ENCODE results near the gene FAM177A1.
A peak's percentile ranks its signal among the peaks of the same experiment; 100 is the strongest.
"Not testable (repeated sequence)": the region's sequence is repeated elsewhere in the genome, so short reads cannot be mapped to it uniquely, and the experiment has no call there.

FAM177A1 gene, protein sequence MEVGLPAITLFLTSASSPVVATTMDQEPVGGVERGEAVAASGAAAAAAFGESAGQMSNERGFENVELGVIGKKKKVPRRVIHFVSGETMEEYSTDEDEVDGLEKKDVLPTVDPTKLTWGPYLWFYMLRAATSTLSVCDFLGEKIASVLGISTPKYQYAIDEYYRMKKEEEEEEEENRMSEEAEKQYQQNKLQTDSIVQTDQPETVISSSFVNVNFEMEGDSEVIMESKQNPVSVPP

GRCh38 chr14:35046048-35046750 is at the start of gene FAM177A1:
TSS of gene FAM177A1 (plus strand) at chr14:35046272. CDS start at chr14:35046464, 192 bp downstream.
- peak; percentile 93 for DNase-seq
- in situ Hi-C loops (cut with MboI; ENCODE audit: low pct_unique_long_range_greater_than_20kb, low sequenced_read_pairs) = no loop called here

GRCh38 chr14:34997762-34998161 is 48.3 kb upstream of the FAM177A1 start:
- in situ Hi-C loops (cut with MboI; ENCODE audit: low pct_unique_long_range_greater_than_20kb, low sequenced_read_pairs) = no loop called here
- DNase-seq = no peak

- no peak for DNase-seq
- in situ Hi-C loops (cut with MboI; ENCODE audit: low pct_unique_long_range_greater_than_20kb, low sequenced_read_pairs) = no loop called here
Measured at GRCh38 chr14:34999500-34999899, 46.6 kb upstream of the FAM177A1 start.

GRCh38 chr14:35001621-35002020 is 44.5 kb upstream of the FAM177A1 start:
- in situ Hi-C loops (cut with MboI; ENCODE audit: low pct_unique_long_range_greater_than_20kb, low sequenced_read_pairs) = no loop called here
- DNase-seq = no peak

GRCh38 chr14:35004839-35005238 is 41.2 kb upstream of the FAM177A1 start:
- in situ Hi-C loops (cut with MboI; ENCODE audit: low pct_unique_long_range_greater_than_20kb, low sequenced_read_pairs) = no loop called here
- DNase-seq = no peak

DNA sequence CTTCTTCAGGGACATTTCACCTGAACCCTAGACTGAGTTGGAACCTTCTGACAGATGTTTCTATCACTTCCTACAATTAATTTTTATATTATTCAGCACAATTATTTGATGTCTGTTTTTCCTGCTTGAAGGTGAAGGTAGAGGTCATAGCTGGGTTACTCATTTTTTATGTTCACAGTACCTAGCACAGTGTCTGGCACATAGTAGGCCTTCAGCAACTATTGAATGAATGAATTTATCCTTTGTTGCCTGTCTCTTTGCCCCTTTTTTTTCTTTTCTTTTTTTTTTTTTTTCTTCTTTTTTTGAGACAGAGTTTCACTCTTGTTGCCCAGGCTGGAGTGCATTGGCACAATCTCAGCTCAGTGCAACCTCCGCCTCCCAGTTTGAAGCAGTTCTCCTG is 29.5 kb upstream of the FAM177A1 start:
- in situ Hi-C loops (cut with MboI; ENCODE audit: low pct_unique_long_range_greater_than_20kb, low sequenced_read_pairs) = no loop called here
- DNase-seq = no peak

DNA sequence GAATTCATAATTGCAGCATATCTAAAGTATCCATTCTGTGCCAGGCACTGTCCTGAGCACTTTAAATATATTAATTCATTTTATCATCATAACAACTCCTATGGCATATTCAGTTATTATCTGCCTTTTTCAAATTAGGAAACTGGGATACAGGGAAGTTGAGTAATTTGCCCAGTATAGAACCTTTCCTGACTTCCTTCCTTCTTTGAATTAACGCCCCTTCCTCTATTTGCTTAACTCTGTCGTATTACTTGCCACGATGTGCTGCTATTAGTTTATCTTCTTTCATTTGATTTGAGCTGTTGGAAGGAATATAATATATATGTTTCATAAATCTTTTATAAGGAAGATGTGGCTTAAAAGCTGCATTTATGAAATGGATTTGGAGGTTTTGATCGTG is 25.4 kb upstream of the FAM177A1 start:
- in situ Hi-C loops (cut with MboI; ENCODE audit: low pct_unique_long_range_greater_than_20kb, low sequenced_read_pairs) = no loop called here
- DNase-seq = no peak

- in situ Hi-C loops (cut with MboI; ENCODE audit: low pct_unique_long_range_greater_than_20kb, low sequenced_read_pairs) = no loop called here
- no peak for DNase-seq
Measured at GRCh38 chr14:35028435-35028834, 17.6 kb upstream of the FAM177A1 start.

- in situ Hi-C loops (cut with MboI; ENCODE audit: low pct_unique_long_range_greater_than_20kb, low sequenced_read_pairs) = no loop called here
- DNase-seq = no peak
Measured at GRCh38 chr14:35032562-35032961, 13.5 kb upstream of the FAM177A1 start.

GRCh38 chr14:35034440-35034833 is 11.6 kb upstream of the FAM177A1 start:
- in situ Hi-C loops (cut with MboI; ENCODE audit: low pct_unique_long_range_greater_than_20kb, low sequenced_read_pairs) = no loop called here
- no peak for DNase-seq

DNA sequence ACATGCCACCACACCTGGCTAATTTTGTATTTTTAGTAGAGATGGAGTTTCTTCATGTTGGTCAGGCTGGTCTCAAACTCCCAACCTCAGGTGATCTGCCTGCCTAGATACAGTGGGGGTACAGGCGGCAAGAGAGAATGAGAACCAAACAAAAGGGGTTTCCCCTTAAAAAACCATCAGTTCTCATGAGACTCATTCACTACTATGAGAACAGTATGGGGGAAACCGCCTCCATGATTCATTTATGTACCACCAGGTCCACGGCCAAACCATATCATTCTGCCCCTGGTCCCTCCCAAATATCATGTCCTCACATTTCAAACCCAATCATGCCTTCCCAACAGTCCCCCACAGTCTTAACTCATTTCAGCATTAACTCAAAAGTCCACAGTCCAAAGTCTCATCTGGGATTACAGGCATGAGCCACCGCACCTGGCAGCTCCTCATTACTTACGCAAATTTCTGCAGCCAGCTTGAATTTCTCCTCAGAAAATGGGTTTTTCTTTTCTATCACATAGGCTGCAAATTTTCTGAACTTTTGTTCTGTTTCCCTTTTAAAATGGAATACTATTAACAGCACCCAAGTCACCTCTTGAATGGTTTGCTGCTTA is 11.0 kb upstream of the FAM177A1 start:
- DNase-seq; in situ Hi-C loops (cut with MboI; ENCODE audit: low pct_unique_long_range_greater_than_20kb, low sequenced_read_pairs): not testable (repeated sequence)

GRCh38 chr14:35038312-35038711 is 7.8 kb upstream of the FAM177A1 start:
- in situ Hi-C loops (cut with MboI; ENCODE audit: low pct_unique_long_range_greater_than_20kb, low sequenced_read_pairs) = not testable (repeated sequence)

DNA sequence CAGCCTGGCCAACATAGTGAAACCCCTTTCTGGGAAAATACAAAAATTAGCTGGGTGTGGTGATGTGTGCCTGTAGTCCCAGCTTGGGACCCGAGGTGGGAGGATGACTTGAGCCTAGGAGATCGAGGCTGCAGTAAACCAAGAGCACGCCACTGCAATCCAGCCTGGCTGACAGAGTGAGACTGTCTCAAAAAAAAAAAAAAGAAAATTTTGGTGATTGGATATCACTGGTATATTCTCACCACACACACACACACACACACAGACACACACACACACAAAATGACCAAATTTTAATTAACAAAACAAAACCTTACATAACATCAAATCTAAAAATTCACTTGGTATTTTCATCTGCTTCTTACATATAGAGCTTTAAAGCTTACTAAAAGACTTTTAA is 3.4 kb upstream of the FAM177A1 start:
- DNase-seq = no peak
- in situ Hi-C loops (cut with MboI; ENCODE audit: low pct_unique_long_range_greater_than_20kb, low sequenced_read_pairs) = no loop called here

More at GRCh38 chr14:35038312-35038711, 7.8 kb upstream of the FAM177A1 start:
- not testable (repeated sequence) for DNase-seq

DNA sequence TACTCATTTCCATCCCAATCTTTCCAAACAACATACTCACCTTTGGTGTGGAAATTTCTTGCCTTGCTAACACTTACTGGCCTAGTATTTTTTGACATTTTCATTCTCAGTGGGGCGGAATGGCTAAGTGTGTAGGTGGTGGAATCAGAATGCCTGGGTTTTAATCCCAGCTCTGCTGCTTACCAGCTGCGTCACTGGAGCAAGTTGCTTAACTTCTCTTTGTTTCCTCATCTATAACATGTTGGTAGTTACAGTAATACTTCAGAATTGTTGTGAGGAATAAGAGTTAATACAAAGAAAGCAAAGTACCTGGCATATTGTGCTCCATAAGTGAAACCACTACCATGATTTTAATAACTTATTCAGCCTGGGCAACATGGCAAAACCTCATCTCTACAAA is 3.0 kb upstream of the FAM177A1 start:
- in situ Hi-C loops (cut with MboI; ENCODE audit: low pct_unique_long_range_greater_than_20kb, low sequenced_read_pairs) = no loop called here
- DNase-seq = no peak

DNA sequence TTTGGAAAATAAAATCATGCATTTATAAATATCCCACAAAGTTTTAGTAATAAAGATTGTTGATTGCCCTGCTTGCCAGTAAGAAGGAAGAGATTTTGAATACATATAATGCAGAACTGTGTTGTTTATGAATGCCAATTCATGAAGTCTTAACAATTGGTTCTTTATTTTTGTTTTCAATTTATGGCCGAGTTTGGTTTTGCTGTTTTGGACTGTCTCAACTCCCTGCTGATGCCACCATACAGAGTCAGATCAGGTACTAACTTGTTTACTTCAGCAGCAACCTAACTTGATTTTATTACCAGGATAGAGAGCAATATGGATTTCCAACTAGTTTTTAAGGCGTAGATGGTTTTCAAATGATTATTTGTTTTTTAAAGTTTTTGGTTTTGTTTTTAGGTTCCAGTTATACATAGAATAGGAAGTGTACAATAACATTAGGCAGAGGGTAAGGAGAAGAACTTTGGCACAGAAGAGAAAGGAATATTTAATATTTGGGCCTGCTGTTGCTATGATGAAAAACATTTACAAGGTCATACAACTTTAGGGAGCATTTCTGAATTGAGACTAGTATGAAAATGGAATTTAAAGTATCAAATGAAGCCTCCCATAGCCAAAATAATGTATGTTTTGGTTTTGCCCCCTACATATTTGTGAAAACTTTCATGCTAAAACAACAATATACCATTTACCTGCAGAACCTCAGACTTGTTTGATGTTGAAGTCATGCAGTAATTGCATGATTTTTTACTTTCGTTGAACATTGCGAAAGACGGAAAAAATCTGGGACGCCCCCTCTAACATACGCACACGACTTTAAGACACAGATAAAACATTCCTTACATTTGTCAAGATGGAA is 904 bp upstream of the FAM177A1 start:
- DNase-seq = no peak
- in situ Hi-C loops (cut with MboI; ENCODE audit: low pct_unique_long_range_greater_than_20kb, low sequenced_read_pairs) = no loop called here

- in situ Hi-C loops (cut with MboI; ENCODE audit: low pct_unique_long_range_greater_than_20kb, low sequenced_read_pairs) = no loop called here
- no peak for DNase-seq
Measured at GRCh38 chr14:35045798-35046047, 349 bp upstream of the FAM177A1 start.

GRCh38 chr14:35046751-35047536 is 872 bp downstream of the FAM177A1 start:
- DNase-seq = peak; percentile 14
- in situ Hi-C loops (cut with MboI; ENCODE audit: low pct_unique_long_range_greater_than_20kb, low sequenced_read_pairs) = no loop called here

GRCh38 chr14:35047976-35048513 is 2.0 kb downstream of the FAM177A1 start:
- in situ Hi-C loops (cut with MboI; ENCODE audit: low pct_unique_long_range_greater_than_20kb, low sequenced_read_pairs) = no loop called here
- DNase-seq = no peak

DNA sequence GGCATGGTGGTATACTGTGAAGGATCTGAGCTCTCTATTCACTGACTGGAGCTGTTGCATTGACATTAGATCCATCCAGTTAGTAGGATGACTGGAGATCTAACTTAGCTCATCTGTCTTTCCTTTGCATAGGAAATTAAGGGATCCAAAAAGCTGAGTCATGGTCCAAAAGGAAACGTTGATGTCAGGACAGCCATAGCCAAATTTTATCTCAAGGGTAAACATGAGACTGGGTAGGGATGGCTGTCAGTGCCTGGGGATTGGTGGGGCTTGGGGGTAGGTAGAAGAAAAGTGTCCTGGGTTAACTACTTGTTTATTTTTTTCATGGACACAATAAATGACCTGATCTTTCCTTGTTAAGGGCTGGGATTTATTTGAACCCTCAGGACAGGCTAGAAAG is 4.6 kb downstream of the FAM177A1 start:
- in situ Hi-C loops (cut with MboI; ENCODE audit: low pct_unique_long_range_greater_than_20kb, low sequenced_read_pairs) = no loop called here
- peak; percentile 21 for DNase-seq
